Measurements from ENCODE around the gene EPS15.
"Not testable (repeated sequence)": the region's sequence is repeated elsewhere in the genome, so short reads cannot be mapped to it uniquely, and the experiment has no call there.

The EPS15 gene

DNA sequence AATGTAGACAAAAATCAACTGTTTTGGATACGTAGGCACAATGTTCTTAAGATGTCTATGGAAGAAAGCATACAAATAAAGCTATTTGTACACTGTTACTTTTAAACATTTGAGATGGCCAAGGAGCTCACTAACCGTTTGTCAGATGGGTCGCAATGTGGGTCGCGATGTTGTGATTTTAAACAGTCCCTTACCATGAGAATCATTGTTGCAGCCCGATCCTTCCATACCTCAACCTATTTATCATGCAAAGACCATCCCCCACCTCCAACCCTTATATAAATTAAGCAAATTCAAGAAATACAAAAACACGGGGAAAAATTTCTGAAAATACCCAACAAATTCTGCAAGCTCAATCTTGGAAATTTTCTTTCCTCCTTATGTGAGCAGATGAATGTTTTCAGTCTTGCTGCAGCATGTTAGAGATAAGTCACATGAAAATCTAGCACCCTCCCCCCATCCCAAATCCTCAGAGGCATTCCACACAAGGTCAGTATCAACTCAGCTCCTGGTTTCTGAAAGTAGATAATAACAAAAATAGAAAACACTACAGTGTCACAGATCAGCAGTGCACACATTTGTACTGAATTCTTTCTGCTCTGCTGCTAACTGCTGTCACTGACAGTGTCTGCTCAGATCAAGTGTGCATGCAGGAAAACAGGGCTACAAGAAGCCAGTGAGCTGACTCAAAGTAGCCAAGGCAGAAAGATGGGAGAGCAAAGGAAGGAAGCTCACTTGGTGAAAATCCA lies 95.8 kb downstream of the EPS15 start:
- no peak for DNase-seq

DNA sequence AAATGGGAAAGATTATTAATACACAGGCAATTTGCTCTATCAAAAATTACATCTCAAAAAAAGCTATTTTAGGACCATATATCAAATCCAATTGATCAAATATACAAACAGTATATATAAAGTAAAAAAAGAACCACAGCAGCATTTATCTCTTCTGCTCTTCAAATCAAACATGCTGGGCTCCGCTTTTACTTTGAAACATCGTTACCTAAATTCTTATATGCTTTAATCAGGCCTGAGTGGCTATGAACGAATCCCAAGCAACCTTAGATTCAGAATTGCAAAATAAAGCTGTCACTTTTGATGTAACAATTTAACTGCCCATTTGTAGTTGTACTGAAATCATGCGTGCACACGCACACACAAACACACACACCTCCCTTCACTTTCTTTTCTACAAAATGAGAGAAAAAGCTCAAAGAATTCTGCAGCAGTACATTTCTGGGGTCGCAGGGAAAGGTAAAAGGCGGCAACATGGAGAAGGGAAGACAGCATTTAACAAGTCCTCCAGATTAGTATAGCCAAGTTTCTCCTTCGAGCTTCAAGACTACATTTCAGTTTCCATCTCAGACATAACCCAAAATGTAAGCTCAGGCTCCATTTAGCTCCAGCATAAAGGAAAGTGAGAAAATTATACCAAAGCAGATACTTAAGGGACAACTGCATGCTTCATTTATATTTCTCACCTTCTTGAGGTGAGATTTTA lies 96.5 kb downstream of the EPS15 start:
- no peak for DNase-seq

DNA sequence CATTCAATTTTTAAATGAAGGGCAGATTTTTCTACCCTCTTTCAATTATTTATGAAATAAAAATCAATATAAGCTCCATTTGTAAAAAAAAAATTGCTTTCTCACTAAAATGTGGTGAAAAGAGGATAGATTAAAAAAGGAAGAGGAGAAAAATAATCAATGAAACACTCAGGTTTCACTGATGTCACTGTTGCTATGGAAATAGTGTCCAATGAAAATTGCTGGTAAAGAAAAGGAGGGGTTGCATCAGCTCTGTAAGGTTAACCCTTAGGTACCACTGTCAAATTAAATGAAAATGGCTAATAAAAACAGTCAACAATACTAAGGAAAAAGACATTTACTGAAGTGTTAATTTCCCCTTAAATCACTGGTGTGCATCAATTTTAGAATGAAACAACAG lies 97.1 kb downstream of the EPS15 start:
- peak in 1 of 2 donors; percentile 35 for DNase-seq

DNA sequence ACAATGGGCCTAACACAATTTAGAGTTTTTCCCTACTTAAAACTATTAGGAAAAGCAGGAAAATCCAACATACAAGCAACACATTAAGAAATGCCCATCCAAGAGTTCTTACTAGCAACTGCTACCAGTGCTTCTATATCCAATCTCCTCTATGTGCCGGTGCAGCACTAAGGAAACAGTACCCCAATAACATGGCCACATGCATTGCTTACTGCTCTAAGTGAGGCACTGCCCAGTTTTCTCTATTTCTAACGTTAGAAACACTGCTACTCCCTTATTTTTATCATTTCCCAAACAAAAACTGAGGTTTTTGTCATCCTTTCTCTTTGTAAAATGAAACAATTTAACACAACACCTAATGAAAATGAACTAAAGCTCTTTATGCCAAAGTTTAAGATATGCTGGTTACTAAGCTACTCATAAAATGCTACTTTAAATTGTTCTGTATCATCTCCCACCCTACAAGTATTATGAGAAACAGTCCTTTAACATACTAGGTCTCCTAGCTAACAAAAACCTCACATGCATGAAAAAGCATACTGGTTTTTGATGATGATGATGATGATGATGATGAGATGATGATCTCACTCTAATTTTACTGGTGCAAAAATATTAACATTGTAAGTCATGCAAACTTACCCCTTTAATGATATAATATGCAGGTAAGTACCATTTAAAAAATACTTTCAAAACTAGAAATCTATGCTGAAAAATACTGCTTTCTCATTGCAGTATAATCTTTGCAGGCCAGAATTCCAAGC lies 98.0 kb downstream of the EPS15 start:
- no peak for DNase-seq

DNA sequence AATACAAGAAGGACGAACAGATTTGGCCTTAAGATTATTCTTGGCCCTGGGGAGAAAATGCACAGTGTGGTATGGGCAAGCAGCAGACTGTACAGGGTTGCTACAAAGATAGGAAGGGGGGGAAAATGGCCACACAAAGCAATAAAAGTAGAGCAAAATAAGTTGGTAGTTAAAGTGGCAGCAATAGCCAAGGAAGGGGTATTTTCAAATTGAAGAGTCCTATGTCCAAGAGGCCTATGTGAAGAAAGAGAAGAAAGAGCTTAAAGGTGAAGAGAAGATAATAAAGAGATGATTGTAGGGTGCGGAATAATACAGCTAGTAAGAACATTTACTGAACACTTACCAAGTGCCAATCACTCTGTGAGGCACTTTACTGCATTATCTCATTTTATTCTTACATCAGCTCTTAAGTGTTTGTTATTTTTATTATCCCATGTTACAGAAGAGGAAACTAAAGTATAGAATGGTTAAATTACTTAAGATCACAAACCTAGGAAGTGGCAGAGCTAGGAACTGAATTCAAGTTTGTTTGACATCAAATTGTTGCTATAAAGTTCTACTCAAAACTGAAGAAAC lies 100.6 kb downstream of the EPS15 start:
- DNase-seq = no peak

DNA sequence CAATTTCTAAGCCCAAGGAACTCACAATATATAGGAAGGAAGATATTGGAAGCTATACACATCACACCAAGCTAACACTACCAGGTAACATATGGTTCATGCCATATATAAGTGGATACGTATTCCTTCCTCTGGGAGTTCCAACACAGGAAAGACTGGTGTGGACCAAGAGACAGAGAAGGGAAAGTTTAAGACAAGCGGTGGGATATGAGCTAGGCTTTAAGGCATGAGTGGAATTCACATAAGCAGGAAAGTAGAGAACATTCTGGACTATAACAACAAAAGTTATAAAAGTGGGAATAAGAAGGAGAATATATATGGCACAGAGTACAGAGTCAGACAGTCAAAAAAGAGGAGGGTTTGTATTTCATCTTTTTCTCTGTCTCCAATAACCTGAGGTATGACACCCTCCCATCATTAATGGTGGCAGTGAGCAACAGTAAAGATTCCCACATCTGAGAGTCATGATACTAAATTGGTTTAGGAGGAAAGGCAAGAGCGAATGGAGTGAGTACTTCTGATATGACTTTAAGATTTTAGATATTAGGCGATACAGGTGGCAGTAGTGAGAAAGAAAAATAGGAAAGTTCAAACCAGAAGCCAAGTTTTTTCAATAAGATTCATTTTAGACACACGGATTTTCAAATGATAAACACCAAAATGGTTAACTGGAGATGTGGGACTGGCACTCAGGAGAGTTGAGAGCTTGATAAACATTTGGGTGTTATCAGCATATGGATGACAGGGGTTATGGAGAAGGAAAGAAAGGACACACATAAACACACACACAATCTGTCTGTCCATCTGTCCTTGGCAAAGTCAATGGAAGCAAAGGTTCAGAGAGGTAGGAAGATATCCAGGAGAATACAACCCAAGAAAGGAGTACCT lies 101.3 kb downstream of the EPS15 start:
- no peak for DNase-seq

DNA sequence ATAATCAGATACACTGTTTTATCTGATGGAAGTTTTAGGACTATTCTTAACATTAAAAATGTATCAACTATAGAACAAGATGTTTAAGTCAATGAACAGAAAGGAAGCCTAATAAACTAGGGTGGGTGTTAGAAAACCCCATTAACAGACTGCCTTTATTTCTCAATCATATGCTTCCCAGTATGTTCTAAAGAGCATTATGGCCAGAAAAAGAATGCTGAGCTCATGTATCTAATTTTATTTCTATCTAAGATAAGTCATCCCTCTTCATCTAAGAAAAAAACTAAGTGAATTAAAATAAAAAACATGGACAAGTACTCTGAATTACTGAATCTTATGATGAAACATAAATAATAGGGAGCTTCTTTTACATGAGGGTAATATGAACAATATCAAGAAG lies 102.2 kb downstream of the EPS15 start:
- DNase-seq = no peak

DNA sequence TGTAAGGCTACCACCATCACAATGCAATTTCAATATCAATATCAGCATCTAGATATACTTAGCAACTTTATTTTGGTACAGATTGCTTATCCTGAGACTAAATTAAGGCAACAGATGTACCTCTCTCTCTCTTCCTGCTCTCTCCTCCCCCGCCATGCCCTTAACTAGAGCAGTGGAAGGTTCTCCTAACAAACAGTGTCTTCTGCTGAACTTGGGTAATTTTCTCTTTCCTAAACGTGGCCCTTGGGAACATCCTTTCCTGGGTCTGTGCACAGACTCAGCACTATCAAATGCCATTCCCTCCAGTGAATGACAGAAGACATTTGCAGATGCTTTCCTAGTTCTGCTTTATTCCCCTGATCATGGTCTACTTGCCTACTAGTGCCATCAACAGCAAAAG lies 103.1 kb downstream of the EPS15 start:
- no peak for DNase-seq

DNA sequence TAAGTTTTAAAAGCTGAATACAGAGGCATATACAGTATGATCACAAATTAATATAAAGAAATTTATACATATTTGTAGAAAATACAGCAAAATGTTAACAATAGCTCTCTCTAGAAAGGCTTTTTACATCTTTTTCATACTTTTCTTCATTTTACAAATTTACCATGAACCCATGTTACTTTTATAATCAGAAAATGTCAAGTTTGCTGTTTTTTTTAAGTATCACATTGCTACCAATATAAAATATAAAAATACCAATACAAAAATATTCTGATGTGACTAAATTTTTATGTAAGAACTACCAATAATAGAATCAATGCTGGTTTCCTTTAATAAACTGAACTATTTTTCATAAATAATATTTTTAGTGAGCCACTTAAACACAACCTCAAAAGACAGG lies 104.3 kb downstream of the EPS15 start:
- no peak for DNase-seq

DNA sequence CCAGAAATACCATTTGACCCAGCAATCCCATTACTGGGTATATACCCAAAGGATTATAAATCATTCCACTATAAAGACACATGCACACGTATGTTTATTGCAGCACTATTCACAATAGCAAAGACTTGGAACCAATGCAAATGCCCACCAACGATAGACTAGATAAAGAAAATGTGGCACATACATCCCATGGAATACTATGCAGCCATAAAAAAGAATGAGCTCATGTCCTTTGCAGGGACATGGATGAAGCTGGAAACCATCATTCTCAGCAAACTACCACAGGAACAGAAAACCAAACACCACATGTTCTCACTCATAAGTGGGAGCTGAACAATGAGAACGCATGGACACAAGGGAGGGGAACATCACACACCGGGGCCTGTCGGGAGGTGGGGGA lies 107.2 kb downstream of the EPS15 start:
- not testable (repeated sequence) for DNase-seq

DNA sequence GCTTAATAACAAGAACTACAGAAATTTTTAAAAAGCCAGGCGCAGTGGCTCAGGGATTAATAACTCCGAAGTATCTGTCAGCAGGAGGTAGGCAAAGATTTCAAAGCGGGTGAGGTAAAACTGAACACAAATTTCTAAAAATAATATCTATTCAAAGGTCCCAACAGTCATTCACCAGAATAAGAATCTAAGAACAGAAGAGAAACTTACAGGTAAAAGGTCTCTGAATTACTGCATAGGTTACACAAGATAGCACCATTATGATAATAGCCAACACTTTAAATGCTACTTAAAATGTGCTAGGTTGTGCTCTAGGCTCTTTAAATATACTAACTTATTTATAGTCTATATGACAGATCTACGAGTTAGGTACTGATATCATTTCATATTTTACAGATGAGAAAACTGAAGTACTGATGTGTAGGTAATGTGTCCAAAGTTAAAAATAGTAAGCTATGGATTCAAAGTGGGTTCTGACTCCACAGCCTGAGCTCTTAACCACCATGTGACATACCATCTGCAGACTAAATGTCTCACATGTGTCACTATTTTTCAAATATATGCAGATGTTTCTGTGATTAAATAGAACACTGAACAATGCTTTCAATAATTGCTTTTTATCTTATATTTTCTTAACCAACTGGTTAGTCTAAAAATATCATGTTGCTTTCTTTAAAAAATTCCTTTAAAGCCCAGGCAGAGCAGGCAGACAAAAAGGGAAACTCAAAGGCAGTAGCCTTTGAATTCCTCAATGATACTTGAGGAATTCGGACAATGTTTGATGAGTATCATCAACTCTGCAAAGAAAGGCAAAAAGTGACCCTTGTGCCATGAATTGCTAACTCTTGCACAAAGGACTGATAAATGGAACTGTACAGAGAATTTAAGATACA lies 108.3 kb downstream of the EPS15 start:
- no peak for DNase-seq

DNA sequence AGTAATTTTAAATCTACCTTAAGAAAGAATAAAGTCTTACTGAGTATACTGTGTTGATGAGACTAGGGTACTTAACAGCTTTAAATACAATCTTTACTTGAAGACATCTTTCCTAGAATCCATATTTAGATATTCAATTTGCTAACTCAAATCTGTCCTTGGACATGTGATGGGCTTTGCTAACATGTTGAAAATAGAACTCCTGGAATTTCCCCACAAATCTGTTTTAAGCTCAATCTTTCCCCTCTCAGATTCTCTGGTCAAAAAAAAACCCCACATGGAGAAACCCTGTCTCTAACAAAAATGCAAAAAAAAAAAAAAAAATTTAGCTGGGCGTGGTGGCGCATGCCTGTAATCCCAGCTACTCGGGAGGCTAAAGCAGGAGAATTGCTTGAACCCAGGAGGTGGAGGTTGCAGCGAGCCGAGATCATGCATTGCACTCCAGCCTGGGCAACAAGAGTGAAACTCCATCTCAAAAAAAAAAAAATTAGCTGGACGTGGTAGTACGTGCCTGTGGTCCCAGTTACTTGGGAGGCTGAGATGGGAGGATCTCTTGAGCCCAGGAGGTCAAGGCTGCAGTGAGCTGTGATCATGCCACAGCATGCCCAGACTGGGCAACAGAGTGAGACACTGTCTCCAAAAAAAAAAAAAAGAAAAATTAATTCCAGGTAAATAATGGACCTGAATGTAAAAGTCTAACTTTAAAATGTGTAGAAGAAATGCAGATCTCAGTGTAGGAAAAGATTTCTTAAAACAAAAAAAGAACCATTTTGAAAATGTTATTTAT lies 109.1 kb downstream of the EPS15 start:
- DNase-seq = not testable (repeated sequence)

DNA sequence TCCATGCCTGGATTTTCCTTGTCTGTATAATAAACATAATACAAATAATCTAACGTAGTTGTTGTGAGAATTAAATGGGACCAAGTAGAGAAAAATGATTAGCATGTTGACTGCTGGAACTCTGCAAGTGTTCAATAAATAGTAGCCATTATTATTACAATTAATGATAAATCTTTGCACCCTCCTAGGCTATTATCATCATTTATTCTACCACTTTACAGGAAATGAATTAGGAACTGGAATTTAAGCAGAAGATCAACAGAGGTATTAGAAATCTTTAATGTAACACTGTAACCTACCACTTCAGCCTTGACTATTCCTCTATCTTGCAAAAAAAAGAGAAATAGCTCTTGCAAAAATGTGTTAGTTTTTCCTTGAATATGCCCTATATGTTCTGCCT lies 126.8 kb downstream of the EPS15 start:
- no peak for DNase-seq

DNA sequence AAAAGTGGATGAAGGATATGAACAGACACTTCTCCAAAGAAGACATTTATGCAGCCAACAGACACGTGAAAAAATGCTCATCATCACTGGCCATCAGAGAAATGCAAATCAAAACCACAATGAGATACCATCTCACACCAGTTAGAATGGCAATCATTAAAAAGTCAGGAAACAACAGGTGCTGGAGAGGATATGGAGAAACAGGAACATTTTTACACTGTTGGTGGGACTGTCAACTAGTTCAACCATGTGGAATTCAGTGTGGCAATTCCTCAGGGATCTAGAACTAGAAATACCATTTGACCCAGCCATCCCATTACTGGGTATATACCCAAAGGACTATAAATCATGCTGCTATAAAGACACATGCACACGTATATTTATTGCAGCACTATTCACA lies 128.4 kb downstream of the EPS15 start:
- not testable (repeated sequence) for DNase-seq

DNA sequence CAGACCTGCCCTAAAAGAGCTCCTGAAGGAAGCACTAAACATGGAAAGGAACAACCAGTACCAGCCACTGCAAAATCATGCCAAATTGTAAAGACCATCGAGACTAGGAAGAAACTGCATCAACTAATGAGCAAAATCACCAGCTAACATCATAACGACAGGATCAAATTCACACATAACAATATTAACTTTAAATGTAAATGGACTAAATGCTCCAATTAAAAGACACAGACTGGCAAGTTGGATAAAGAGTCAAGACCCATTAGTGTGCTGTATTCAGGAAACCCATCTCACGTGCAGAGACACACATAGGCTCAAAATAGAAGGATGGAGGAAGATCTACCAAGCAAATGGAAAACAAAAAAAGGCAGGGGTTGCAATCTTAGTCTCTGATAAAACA lies 131.8 kb downstream of the EPS15 start:
- DNase-seq = not testable (repeated sequence)

DNA sequence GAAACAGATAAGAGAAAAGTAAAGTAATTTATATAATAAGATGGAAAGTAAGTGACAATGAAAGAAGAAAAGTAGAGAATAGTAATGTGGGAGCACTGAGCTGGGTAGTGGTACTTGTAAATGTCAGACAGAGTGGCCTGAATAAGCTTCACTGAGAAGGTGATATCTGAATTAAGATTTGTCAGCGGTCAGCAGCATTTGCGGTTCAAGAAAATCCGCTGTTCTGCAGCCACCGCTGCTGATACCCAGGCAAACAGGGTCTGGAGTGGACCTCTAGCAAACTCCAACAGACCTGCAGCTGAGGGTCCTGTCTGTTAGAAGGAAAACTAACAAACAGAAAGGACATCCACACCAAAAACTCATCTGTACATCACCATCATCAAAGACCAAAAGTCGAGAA lies 132.8 kb downstream of the EPS15 start:
- not testable (repeated sequence) for DNase-seq

DNA sequence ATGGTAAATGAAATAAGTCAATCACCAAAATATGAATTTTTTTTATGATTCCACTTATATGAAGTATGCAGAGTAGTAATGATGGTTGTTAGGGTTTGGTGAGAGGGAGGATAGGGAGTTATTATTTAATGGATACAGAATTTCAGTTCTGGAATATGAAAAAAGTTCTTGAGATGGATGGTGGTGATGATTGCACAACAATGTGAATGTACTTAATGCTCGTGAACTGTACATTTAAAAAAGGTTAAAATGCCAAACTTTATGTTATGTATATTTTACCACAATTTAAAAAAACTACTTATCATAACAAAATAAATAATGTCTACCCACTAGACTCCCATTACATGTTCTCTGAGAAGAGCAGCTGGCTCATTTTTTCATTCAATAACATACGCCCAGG lies 133.3 kb downstream of the EPS15 start:
- no peak for DNase-seq

DNA sequence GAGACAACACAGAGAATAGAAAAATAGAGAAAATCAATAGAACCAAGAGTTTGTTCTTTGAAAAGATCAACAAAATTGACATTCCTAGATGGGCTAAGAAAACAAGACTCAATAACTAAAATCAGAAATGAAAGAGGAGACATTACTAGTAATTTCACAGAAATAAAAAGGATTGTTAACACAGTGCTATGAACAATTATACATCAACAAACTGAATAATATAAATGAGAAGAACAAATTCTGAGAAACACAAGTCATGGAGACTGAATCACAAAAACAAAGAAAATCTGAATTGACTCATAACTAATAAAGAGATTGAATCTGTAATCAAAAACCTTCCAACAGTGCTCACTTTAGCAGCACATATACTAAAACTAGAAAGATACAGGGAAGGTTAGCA lies 137.1 kb downstream of the EPS15 start:
- no peak for DNase-seq

DNA sequence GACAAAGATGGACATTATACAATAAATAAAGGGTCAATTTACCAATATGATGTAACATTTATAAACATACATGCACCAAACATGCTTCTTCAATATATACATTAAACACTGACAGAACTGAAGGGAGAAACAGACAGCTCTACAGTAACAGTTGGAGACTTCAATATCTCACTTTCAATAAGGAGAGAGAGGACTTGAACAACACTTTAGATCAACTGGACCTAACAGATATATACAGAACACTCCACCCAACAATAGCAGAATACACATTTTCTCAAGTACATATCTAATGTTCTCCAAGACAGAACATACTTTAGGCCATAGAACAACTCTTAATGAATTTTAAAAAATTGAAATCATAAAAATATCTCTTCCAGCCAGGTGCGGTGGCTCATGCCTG lies 138.1 kb downstream of the EPS15 start:
- DNase-seq = no peak

DNA sequence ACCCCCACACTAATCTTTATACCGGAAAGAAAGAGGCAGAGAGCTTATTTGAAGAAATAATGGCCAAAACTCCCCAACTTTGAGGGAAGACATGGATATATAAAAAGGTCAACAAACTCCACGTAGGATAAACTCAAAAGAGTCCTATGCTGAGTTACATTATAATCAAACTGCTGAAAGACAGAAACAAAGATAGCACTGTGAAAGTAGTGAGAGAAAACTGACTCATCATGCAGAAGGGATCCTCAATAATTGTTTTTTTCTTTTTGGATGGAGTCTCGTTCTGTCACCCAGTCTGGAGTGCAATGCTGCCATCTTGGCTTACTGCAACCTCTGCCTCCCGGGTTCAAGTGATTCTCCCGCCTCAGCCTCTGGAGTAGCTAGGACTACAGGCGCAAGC lies 140.2 kb downstream of the EPS15 start:
- DNase-seq = no peak

Data from inflammatory macrophage (primary cell).